Gastrocnemius medialis (tissue), 4 donors: ENCODE results near the gene CHRNA9.

Source experiments
- POLR2A ChIP-seq, 2 donors: fragments of 450-650 bp; IDR thresholded peaks; one replicate each; pipeline ENCODE4 v1.6.1; 2017; ENCODE audit warnings: antibody characterized with exemption in 2 of 2, mild to moderate bottlenecking in 2 of 2, moderate library complexity in 2 of 2
- TF ChIP-seq, protein P1 (sequence below), 5 experiments: fragments of 450-650 bp in 3 of 5; fragments of 200-600 bp in 2 of 5; sonication (generic) in 2 of 5; IDR thresholded peaks in 4 of 5; conservative IDR thresholded peaks in 1 of 5; 1 replicate in 4 of 5; 2 replicates in 1 of 5; pipeline ENCODE4 v1.5.1; 2016 to 2019; ENCODE audit warnings: antibody characterized with exemption in 5 of 5, mild to moderate bottlenecking in 3 of 5, moderate library complexity in 3 of 5

DNA sequence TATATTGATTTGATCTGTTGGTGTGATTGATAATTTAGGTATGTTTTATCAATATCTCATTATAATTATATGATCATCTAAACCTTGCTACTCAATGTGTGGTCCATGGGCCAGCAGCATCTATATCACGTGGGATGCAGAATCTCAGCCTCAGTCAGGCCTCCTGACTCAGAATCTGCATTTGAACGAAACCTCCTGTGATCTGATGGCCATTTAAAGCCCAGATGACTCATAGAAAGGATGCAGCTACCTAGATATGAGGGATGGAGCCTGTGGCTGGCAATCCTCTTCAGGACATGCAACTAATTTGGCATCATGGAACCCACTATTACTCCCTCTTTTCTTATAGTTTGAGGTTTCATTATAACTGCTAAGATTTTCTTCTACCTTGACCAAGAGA, 11.3 kb upstream of the CHRNA9 start:
- TF ChIP-seq POLR2A (IDR thresholded peaks at IDR 0.05): no peak
- TF ChIP-seq, protein P1, sequence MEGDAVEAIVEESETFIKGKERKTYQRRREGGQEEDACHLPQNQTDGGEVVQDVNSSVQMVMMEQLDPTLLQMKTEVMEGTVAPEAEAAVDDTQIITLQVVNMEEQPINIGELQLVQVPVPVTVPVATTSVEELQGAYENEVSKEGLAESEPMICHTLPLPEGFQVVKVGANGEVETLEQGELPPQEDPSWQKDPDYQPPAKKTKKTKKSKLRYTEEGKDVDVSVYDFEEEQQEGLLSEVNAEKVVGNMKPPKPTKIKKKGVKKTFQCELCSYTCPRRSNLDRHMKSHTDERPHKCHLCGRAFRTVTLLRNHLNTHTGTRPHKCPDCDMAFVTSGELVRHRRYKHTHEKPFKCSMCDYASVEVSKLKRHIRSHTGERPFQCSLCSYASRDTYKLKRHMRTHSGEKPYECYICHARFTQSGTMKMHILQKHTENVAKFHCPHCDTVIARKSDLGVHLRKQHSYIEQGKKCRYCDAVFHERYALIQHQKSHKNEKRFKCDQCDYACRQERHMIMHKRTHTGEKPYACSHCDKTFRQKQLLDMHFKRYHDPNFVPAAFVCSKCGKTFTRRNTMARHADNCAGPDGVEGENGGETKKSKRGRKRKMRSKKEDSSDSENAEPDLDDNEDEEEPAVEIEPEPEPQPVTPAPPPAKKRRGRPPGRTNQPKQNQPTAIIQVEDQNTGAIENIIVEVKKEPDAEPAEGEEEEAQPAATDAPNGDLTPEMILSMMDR (IDR thresholded peaks at IDR 0.05 in 4 of 5, conservative IDR thresholded peaks at IDR 0.05 in 1 of 5): no peak
